Natural killer cell treated with Interleukin-12 subunit alpha and Interleukin-12 subunit beta and Interleukin-15 and Interleukin-18, amount 100 ng/mL, for 72 hours (primary cell): ENCODE measurements around the gene NTRK1. TPM values are rescaled to one million over a fixed set of nuclear protein-coding genes. Genes with fewer than 3 reads are reported as not detected.

Experiments used
- ATAC-seq, 2 donors: fragments of 150-1000 bp; cut with Tn5 transposase in 1 of 2; sonication (Bioruptor Pico), chemical (Tn5 transposase) in 1 of 2; 2 replicates each; pipeline ENCODE4 v1.10.0; 2021
- DNase-seq: peaks from one replicate; pipeline ENCODE4 v3.0.0; 2022; ENCODE audit warnings: low spot score
- H3K27ac Mint-ChIP-seq, 2 donors: 1 replicate in 1 of 2; 2 replicates in 1 of 2; pipeline ENCODE4 v1.8.0; 2022; ENCODE audit warnings: mixed read lengths in 2 of 2, mild to moderate bottlenecking in 1 of 2, moderate library complexity in 1 of 2
- H3K27me3 Mint-ChIP-seq, 2 donors: 1 replicate in 1 of 2; 2 replicates in 1 of 2; pipeline ENCODE4 v1.8.0; 2022; ENCODE audit warnings: mixed read lengths in 2 of 2
- H3K36me3 Mint-ChIP-seq: one replicate; pipeline ENCODE4 v1.8.0; 2022; ENCODE audit warnings: mixed read lengths
- H3K4me1 Mint-ChIP-seq, 2 donors: 1 replicate in 1 of 2; 2 replicates in 1 of 2; pipeline ENCODE4 v1.8.0; 2022; ENCODE audit warnings: low read depth in 2 of 2, mixed read lengths in 2 of 2, mild to moderate bottlenecking in 1 of 2
- H3K4me3 Mint-ChIP-seq: one replicate; pipeline ENCODE4 v1.8.0; 2022; ENCODE audit warnings: mixed read lengths
- H3K9me3 Mint-ChIP-seq: 2 replicates; pipeline ENCODE4 v1.8.0; 2022; ENCODE audit warnings: mixed read lengths
- total RNA-seq, 2 donors: library from RNA; stranded (reverse); gene quantifications; one replicate each; pipeline ENCODE4 v1.2.3, GENCODE V29; 2022

Gene NTRK1
- total RNA-seq, 2 donors from 2014 or later, result 1.4 to 8.1 TPM

- H3K4me1 Mint-ChIP-seq, result peaks cover 2 to 15% of the 10 kb centered on the region in 2 donors
- H3K27me3 Mint-ChIP-seq, result peaks cover 7 to 13% of the 10 kb centered on the region in 2 donors
- H3K9me3 Mint-ChIP-seq, result no peaks in the 10 kb centered on the region
- no peak overlapping the region for H3K4me3 Mint-ChIP-seq
- no peak overlapping the region for H3K27ac Mint-ChIP-seq
- no peaks in the 10 kb centered on the region for H3K36me3 Mint-ChIP-seq
- no peak for ATAC-seq
- no peak for DNase-seq
Measured at GRCh38 chr1:156868341-156868740, 7.7 kb downstream of the NTRK1 start.

GRCh38 chr1:156869455-156869854 is 8.8 kb downstream of the NTRK1 start:
- no peaks in the 10 kb centered on the region for H3K9me3 Mint-ChIP-seq
- ATAC-seq, result no peak
- peaks cover 0 to 9% of the 10 kb centered on the region in 2 donors for H3K27me3 Mint-ChIP-seq

GRCh38 chr1:156873659-156874058 is 13.0 kb downstream of the NTRK1 start:
- Mint-ChIP-seq H3K36me3 (no peaks in the 10 kb centered on the region), H3K27me3 (peaks cover 8 to 21% of the 10 kb centered on the region in 2 donors), H3K4me3 (no peak overlapping the region), H3K27ac (no peak overlapping the region), H3K4me1 (no peaks in the 10 kb centered on the region), H3K9me3 (no peaks in the 10 kb centered on the region)
- DNase-seq (no peak), ATAC-seq (no peak)

More at GRCh38 chr1:156869455-156869854, 8.8 kb downstream of the NTRK1 start:
- no peaks in the 10 kb centered on the region for H3K36me3 Mint-ChIP-seq
- H3K4me3 Mint-ChIP-seq, result no peak overlapping the region
- DNase-seq, result no peak
- peaks cover 0 to 6% of the 10 kb centered on the region in 2 donors for H3K4me1 Mint-ChIP-seq
- no peak overlapping the region for H3K27ac Mint-ChIP-seq

- DNase-seq (no peak), ATAC-seq (no peak)
- Mint-ChIP-seq H3K36me3 (no peaks in the 10 kb centered on the region), H3K27ac (no peak overlapping the region), H3K4me1 (no peaks in the 10 kb centered on the region), H3K27me3 (peaks cover 8 to 22% of the 10 kb centered on the region in 2 donors), H3K4me3 (no peak overlapping the region), H3K9me3 (no peaks in the 10 kb centered on the region)
Measured at GRCh38 chr1:156874142-156874541, 13.5 kb downstream of the NTRK1 start.

- Mint-ChIP-seq H3K27me3 (peaks cover 8 to 20% of the 10 kb centered on the region in 2 donors), H3K9me3 (no peaks in the 10 kb centered on the region), H3K4me1 (no peaks in the 10 kb centered on the region), H3K27ac (no peak overlapping the region), H3K4me3 (no peak overlapping the region), H3K36me3 (no peaks in the 10 kb centered on the region)
- ATAC-seq (no peak), DNase-seq (no peak)
Measured at GRCh38 chr1:156874572-156875340, 14.1 kb downstream of the NTRK1 start.

- H3K27ac Mint-ChIP-seq, result no peak overlapping the region
Measured at GRCh38 chr1:156875341-156875615, 14.6 kb downstream of the NTRK1 start.

GRCh38 chr1:156876281-156876680 is 15.6 kb downstream of the NTRK1 start:
- DNase-seq (no peak), ATAC-seq (no peak)
- no peaks in the 10 kb centered on the region for H3K36me3 Mint-ChIP-seq
- H3K27me3 Mint-ChIP-seq, result peaks cover 8 to 20% of the 10 kb centered on the region in 2 donors
- H3K4me3 Mint-ChIP-seq, result no peak overlapping the region
- H3K9me3 Mint-ChIP-seq, result no peaks in the 10 kb centered on the region
- H3K4me1 Mint-ChIP-seq, result no peaks in the 10 kb centered on the region
- no peak overlapping the region for H3K27ac Mint-ChIP-seq

More at GRCh38 chr1:156875341-156875615, 14.6 kb downstream of the NTRK1 start:
- Mint-ChIP-seq H3K27me3 (peaks cover 8 to 20% of the 10 kb centered on the region in 2 donors), H3K9me3 (no peaks in the 10 kb centered on the region), H3K36me3 (no peaks in the 10 kb centered on the region), H3K4me3 (no peak overlapping the region), H3K4me1 (no peaks in the 10 kb centered on the region)
- ATAC-seq (no peak), DNase-seq (no peak)

GRCh38 chr1:156877433-156878170 is 16.9 kb downstream of the NTRK1 start:
- Mint-ChIP-seq H3K9me3 (no peaks in the 10 kb centered on the region), H3K36me3 (no peaks in the 10 kb centered on the region), H3K27me3 (peaks cover 16 to 25% of the 10 kb centered on the region in 2 donors), H3K27ac (no peak overlapping the region), H3K4me1 (no peaks in the 10 kb centered on the region), H3K4me3 (no peak overlapping the region)
- ATAC-seq (peak in 1 of 2 donors; percentile 24), DNase-seq (no peak)

GRCh38 chr1:156879876-156880275 is 19.2 kb downstream of the NTRK1 start:
- Mint-ChIP-seq H3K36me3 (no peaks in the 10 kb centered on the region), H3K27ac (no peak overlapping the region), H3K4me1 (no peaks in the 10 kb centered on the region), H3K27me3 (peaks cover 12 to 29% of the 10 kb centered on the region in 2 donors), H3K4me3 (no peak overlapping the region), H3K9me3 (no peaks in the 10 kb centered on the region)
- ATAC-seq (no peak), DNase-seq (no peak)

GRCh38 chr1:156880473-156880872 is 19.8 kb downstream of the NTRK1 start:
- Mint-ChIP-seq H3K4me1 (no peaks in the 10 kb centered on the region), H3K36me3 (no peaks in the 10 kb centered on the region), H3K9me3 (no peaks in the 10 kb centered on the region), H3K27ac (no peak overlapping the region), H3K4me3 (no peak overlapping the region), H3K27me3 (peaks cover 8 to 27% of the 10 kb centered on the region in 2 donors)
- DNase-seq (no peak), ATAC-seq (no peak)

GRCh38 chr1:156881101-156881500 is 20.4 kb downstream of the NTRK1 start:
- peaks cover 9 to 29% of the 10 kb centered on the region in 2 donors for H3K27me3 Mint-ChIP-seq
- H3K9me3 Mint-ChIP-seq, result no peaks in the 10 kb centered on the region
- H3K27ac Mint-ChIP-seq, result no peak overlapping the region
- no peak overlapping the region for H3K4me3 Mint-ChIP-seq
- ATAC-seq (no peak), DNase-seq (no peak)
- H3K4me1 Mint-ChIP-seq, result no peaks in the 10 kb centered on the region
- no peaks in the 10 kb centered on the region for H3K36me3 Mint-ChIP-seq

- no peaks in the 10 kb centered on the region for H3K4me1 Mint-ChIP-seq
- ATAC-seq, result no peak
- peaks cover 14 to 31% of the 10 kb centered on the region in 2 donors for H3K27me3 Mint-ChIP-seq
- no peak for DNase-seq
- H3K4me3 Mint-ChIP-seq, result no peak overlapping the region
- H3K36me3 Mint-ChIP-seq, result no peaks in the 10 kb centered on the region
- no peaks in the 10 kb centered on the region for H3K9me3 Mint-ChIP-seq
- H3K27ac Mint-ChIP-seq, result no peak overlapping the region
Measured at GRCh38 chr1:156881663-156882062, 21.0 kb downstream of the NTRK1 start.

GRCh38 chr1:156882543-156882942 is 21.9 kb downstream of the NTRK1 start:
- Mint-ChIP-seq H3K9me3 (no peaks in the 10 kb centered on the region), H3K4me3 (no peak overlapping the region), H3K36me3 (no peaks in the 10 kb centered on the region), H3K4me1 (no peaks in the 10 kb centered on the region), H3K27ac (no peak overlapping the region), H3K27me3 (peaks cover 16 to 33% of the 10 kb centered on the region in 2 donors)
- DNase-seq (no peak), ATAC-seq (no peak)

GRCh38 chr1:156883919-156884318 is 23.3 kb downstream of the NTRK1 start:
- DNase-seq, result no peak
- Mint-ChIP-seq H3K9me3 (no peaks in the 10 kb centered on the region), H3K4me1 (no peaks in the 10 kb centered on the region), H3K27me3 (peaks cover 21 to 30% of the 10 kb centered on the region in 2 donors), H3K27ac (no peak overlapping the region), H3K4me3 (no peak overlapping the region), H3K36me3 (no peaks in the 10 kb centered on the region)
- ATAC-seq, result no peak
